Transverse colon (tissue), 4 donors: Measurements from ENCODE around the gene ARHGAP32.

Experiments used
- EP300 ChIP-seq: sonication (generic); formaldehyde crosslinking; IDR thresholded peaks from one replicate; pipeline ENCODE4 v1.6.1; 2017; ENCODE audit warnings: antibody characterized with exemption, low read depth
- POLR2A ChIP-seq: fragments of 450-650 bp; IDR thresholded peaks from one replicate; pipeline ENCODE4 v1.6.1; 2016; ENCODE audit warnings: antibody characterized with exemption, mild to moderate bottlenecking, moderate library complexity
- POLR2AphosphoS5 ChIP-seq, 3 donors: sonication (generic); formaldehyde crosslinking; IDR thresholded peaks; one replicate each; pipeline ENCODE4 v1.6.1; 2016; ENCODE audit warnings: antibody characterized with exemption in 3 of 3
- TF ChIP-seq, protein P1 (sequence below), 5 experiments: fragments of 200-600 bp in 3 of 5; fragments of 450-650 bp in 2 of 5; sonication (generic) in 3 of 5; IDR thresholded peaks; 1 replicate in 2 of 5; 2 replicates in 3 of 5; pipeline ENCODE4 v1.5.1; 2016 to 2017; ENCODE audit warnings: antibody characterized with exemption in 5 of 5, inconsistent platforms in 3 of 5, mild to moderate bottlenecking in 2 of 5, moderate library complexity in 1 of 5

GRCh38 chr11:129192150-129192549 is at the start of gene ARHGAP32:
- TF ChIP-seq, protein P1, sequence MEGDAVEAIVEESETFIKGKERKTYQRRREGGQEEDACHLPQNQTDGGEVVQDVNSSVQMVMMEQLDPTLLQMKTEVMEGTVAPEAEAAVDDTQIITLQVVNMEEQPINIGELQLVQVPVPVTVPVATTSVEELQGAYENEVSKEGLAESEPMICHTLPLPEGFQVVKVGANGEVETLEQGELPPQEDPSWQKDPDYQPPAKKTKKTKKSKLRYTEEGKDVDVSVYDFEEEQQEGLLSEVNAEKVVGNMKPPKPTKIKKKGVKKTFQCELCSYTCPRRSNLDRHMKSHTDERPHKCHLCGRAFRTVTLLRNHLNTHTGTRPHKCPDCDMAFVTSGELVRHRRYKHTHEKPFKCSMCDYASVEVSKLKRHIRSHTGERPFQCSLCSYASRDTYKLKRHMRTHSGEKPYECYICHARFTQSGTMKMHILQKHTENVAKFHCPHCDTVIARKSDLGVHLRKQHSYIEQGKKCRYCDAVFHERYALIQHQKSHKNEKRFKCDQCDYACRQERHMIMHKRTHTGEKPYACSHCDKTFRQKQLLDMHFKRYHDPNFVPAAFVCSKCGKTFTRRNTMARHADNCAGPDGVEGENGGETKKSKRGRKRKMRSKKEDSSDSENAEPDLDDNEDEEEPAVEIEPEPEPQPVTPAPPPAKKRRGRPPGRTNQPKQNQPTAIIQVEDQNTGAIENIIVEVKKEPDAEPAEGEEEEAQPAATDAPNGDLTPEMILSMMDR (IDR thresholded peaks at IDR 0.05) = no peak
- TF ChIP-seq POLR2A (no peak), EP300 (no peak), POLR2AphosphoS5 (IDR thresholded peaks at IDR 0.05) (no peak)
